OCI-LY3 (cell line): ENCODE results near the gene DRG2.

Experiments used
- CTCF ChIP-seq: fragments of 200-600, 300-600 bp; sonication (generic); IDR thresholded peaks from 2 replicates; pipeline ENCODE4 v1.5.1; 2014; ENCODE audit warnings: antibody characterized with exemption, low read length, low read depth
- EZH2phosphoT487 ChIP-seq: fragments of 200-600 bp; shearing (Covaris generic); IDR thresholded peaks from 2 replicates; pipeline ENCODE4 v1.6.1; 2018; ENCODE audit warnings: antibody characterized with exemption, mixed run types, low read depth

GRCh38 chr17:18139092-18139491 lies 51.3 kb downstream of the DRG2 start:
- TF ChIP-seq CTCF, result no peak
- no peak for TF ChIP-seq EZH2phosphoT487
